Fibroblast of villous mesenchyme (primary cell): Measurements from ENCODE around the gene TCP11. TPM values are rescaled to one million over a fixed set of nuclear protein-coding genes. Genes with fewer than 3 reads are reported as not detected.

ENCODE experiments used
- DNase-seq: peaks from one replicate; pipeline ENCODE4 v3.0.0-alpha.2; 2010; ENCODE audit warnings: low read depth
- H3K4me3 ChIP-seq: 2 replicates; pipeline ENCODE4 v1.5.1; 2011; ENCODE audit warnings: low read depth, mild to moderate bottlenecking, low read length
- small RNA-seq: library from RNA; depleted of rRNA; stranded (forward); fragments of <200 nt; gene quantifications from one replicate; pipeline ENCODE3, GENCODE V24; 2012
- total RNA-seq: library from RNA; depleted of rRNA; stranded (reverse); fragments of >200 nt; gene quantifications from 2 replicates; pipeline ENCODE4 v1.2.3, GENCODE V29; 2012
- TF ChIP-seq, protein P1 (sequence below): IDR thresholded peaks from 2 replicates; pipeline ENCODE4 v1.5.1; 2012; ENCODE audit warnings: low read depth, mild to moderate bottlenecking, low read length; ENCODE audit not compliant: insufficient read depth

TCP11 gene
- total RNA-seq, 1 donor = not detected

DNA sequence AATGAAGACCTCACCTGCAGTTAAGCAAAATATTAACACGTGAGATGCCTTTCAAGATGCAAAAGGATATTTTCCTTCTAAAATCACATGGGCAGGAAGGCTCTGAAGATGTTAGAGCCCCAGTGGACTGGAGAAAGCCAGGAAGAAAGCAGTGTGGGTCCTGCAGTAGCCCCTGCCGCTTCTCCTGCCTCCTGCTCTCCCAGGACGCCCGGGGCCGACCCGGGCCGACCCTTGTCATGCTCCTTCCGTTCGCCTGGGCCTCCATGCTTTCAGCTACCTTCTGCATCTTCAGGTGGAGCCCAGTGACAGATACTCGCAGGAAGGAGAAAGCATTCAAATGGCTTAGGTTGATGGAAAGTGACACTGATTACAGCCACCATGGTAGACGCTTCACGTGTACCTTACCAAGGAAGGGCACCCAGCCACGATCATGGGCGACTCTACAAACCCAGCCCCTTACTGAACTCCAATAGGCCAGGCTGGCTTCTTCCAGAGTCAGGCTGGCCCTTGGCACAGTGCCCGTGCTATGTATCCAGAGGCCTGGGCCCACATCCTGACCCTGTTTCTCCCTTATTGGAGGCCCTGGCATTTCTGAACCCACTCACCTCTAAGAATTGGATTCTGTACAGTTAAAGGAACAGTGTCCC is 69.0 kb downstream of the TCP11 start:
- TF ChIP-seq, protein P1, sequence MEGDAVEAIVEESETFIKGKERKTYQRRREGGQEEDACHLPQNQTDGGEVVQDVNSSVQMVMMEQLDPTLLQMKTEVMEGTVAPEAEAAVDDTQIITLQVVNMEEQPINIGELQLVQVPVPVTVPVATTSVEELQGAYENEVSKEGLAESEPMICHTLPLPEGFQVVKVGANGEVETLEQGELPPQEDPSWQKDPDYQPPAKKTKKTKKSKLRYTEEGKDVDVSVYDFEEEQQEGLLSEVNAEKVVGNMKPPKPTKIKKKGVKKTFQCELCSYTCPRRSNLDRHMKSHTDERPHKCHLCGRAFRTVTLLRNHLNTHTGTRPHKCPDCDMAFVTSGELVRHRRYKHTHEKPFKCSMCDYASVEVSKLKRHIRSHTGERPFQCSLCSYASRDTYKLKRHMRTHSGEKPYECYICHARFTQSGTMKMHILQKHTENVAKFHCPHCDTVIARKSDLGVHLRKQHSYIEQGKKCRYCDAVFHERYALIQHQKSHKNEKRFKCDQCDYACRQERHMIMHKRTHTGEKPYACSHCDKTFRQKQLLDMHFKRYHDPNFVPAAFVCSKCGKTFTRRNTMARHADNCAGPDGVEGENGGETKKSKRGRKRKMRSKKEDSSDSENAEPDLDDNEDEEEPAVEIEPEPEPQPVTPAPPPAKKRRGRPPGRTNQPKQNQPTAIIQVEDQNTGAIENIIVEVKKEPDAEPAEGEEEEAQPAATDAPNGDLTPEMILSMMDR = no peak
- H3K4me3 ChIP-seq = no peak overlapping the region
- DNase-seq = no peak

DNA sequence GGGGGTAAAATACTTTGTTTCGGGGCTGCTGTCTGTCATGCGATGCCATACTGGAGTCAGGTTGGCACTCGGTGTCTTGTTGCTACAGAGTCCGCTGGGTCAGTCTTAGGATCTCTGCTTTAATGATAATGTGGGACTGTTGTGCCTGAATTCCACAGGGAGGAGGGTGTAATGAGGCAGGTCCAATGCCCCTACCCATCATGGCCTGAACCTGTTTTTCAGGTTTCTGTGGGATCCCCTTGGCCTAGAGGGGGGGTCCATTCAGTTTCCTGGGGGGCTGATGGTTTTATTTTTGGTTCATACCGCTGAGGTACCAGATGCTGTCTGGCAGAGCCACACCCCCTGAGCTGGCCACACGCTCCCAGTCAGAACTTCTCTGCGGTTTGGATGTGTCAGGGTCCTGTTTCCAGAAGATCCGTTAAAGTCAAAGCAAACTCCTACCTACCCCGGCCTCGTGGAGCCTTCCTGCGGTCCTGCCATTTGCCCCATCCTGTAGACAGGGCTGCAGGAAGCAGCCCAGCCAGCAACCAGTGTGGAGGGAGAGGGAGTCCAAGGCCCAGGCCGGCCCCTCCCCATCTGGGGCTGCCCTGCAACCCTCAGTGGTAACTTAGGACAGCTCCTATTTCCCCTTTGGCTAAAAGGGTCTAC is 69.7 kb downstream of the TCP11 start:
- no peak for DNase-seq
- H3K4me3 ChIP-seq = no peak overlapping the region
- TF ChIP-seq, protein P1 = no peak

DNA sequence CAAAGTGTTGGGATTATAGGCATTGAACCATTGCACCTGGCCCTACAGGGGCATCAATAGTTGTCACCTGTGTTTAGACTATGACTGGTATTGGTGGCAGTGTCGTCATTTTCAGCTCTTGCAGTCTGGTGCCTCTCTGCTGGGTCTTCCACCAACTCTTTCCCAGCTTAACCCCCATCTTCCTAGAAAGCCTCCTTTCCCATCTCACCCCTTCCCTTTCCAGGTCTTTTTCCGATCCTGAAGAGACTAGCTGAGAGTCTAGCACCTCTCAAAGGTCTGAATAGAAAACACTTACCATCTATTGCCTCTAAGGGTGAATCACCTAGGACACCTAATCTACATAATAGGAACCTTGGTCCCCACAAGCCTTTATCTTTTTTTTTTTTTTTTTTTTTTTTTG is 71.0 kb downstream of the TCP11 start:
- TF ChIP-seq, protein P1 = no peak
- DNase-seq = no peak
- H3K4me3 ChIP-seq = no peak overlapping the region

DNA sequence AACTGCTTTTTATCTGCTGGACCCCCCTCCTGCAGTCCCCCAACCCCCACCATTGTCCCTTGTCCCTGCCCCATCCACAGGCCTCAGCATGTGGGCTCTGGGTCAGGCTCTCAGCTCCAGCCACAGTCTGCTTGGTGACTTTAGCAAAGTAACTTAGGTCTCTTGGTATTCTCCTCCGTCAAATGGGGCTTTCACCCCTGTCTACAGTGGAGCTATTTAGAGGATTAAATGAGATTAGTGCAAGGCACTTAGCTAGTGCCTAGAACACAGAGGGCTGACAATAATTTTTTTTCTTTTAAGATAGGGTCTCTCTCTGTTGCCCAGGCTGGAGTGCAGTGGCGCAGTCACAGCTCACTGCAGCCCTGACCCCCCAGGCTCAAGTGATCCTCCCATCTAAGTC is 71.9 kb downstream of the TCP11 start:
- TF ChIP-seq, protein P1 = no peak
- H3K4me3 ChIP-seq = no peak overlapping the region
- DNase-seq = no peak

DNA sequence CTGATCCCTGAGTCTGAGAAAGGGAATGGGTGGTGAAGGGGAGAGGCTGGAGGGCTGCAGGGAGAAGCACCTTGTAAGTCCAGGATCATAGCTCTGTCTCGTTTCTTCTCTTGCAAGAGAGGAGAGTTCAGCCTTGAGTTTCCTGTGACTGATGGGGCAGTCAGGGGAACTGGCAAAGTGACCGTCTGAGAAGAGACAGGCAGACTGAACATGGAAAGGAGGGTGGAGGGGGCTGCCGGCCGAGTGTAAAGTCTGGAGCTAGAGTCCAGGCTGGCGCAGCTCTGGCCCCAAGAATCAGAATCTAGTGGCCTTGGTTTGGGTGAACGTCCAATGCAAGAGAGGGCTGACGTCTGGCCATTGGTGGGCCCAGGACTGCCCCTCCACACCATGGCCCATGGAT is 72.5 kb downstream of the TCP11 start:
- TF ChIP-seq, protein P1 = no peak
- DNase-seq = no peak
- no peak overlapping the region for H3K4me3 ChIP-seq

DNA sequence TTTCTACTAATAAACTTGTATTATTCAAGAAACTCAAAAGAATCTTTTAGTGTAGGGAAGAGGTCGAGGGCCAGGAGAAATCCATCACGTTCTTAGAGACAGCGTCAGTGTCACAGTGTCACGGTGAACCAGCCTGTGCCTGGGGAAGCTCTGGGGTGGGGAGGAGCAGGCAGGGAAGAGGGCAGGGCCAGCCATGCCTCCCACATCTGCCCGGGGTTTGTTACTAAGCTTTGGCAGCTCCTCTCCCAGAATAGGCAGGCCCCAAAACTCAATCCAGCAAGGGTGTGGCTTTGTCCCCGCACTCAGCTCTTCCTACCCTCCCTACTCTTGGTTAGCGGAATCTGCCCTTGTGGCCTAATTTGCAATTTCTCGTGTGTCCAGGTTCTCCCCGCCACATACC is 72.9 kb downstream of the TCP11 start:
- H3K4me3 ChIP-seq = no peak overlapping the region
- DNase-seq = no peak
- TF ChIP-seq, protein P1 = no peak

Small RNAs within 50 kb of the gene (small RNA-seq; reads per million reads assigned to genes)
- gene AL138721.1 = not detected

Other genes starting within 250 kb of the TCP11 start
- 10.0 and 26.8 TPM in 2 replicates for gene SCUBE3, start 72.6 kb upstream of the TCP11 start, total RNA-seq
- gene ZNF76, start 118.4 kb upstream of the TCP11 start, total RNA-seq = 14.2 and 16.8 TPM in 2 replicates
- gene DEF6, start 156.5 kb upstream of the TCP11 start, total RNA-seq = 0.32 and 1.3 TPM in 2 replicates
- 8.2 and 8.7 TPM in 2 replicates for gene PPARD, start 201.2 kb upstream of the TCP11 start, total RNA-seq